ACHN (cell line): Measurements from ENCODE around the gene RHOA.

Experiments used
- DNase-seq: peaks from one replicate; pipeline ENCODE4 v3.0.0-alpha.2; 2015
- in situ Hi-C: cut with HindIII; loops from 2 replicates; pipeline ENCODE4 v1.10.0; 2017; ENCODE audit warnings: low sequenced_read_pairs, low pct_ligation_motif_present, low pct_unique_long_range_greater_than_20kb

The RHOA gene

GRCh38 chr3:49411968-49412631, at the start of gene RHOA, which contains the start of gene TCTA:
RHOA (minus strand) TSS chr3:49411976; CDS start chr3:49375589, 36,387 bp downstream.
TCTA (plus strand) TSS chr3:49412423; CDS start chr3:49412427, 4 bp downstream.
- DNase-seq, result peak; percentile 99
- in situ Hi-C loops, result no loop called here

DNA sequence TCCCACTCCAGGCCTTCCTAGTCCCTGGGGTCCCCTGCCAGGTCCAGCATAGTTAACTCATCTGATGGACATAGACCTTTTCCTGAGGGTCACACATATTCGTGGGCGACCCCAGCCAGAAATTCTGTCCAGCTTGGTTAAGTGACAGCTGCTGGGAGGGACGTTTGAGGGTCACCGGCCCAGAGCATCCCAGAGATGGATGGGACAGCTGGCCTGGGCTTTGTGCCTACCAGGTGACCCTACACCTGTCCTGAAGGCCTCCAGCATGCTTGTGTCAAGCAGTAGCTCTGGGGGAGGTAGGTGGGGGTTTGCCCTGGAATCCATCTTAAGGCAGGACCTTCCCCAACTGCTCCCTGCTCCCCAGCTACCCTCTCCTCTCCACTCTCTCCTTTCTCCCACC, 49.2 kb upstream of the RHOA start:
- no peak for DNase-seq
- in situ Hi-C loops, result no loop called here

DNA sequence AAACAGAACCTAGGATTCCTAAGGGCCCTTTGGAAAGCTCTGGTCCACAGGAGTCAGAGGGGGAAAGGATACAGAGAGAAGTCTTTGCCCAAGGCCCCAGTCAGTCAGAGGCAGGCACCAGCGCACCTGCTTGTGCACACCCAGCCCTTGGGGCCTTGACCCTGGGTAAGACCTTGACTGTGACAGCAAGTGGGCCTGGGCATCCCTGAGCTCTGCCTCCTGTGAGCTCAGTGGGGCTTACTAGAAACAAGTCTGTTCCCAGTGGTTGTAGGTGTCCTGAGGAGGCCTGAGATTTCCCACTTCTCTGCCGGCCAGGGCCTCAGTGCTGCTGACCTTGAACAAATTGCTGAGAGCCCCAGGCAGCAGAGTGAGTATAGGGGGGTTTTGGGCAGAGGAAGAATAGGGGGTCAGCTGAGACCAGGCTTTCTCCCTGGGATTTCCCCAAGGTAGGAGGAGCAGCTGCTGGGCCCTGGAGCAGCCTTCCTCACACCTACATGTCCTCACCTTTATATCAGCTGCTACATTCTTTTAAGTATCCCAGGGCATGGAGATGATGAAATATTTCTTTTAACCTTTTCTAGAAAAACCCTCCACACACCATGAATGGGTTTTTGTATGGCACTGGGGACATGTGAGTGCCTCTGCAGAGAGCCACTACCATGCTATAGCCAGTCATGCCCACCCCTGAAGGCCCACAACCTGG, 48.6 kb upstream of the RHOA start:
- in situ Hi-C loops, result no loop called here
- DNase-seq, result no peak

DNA sequence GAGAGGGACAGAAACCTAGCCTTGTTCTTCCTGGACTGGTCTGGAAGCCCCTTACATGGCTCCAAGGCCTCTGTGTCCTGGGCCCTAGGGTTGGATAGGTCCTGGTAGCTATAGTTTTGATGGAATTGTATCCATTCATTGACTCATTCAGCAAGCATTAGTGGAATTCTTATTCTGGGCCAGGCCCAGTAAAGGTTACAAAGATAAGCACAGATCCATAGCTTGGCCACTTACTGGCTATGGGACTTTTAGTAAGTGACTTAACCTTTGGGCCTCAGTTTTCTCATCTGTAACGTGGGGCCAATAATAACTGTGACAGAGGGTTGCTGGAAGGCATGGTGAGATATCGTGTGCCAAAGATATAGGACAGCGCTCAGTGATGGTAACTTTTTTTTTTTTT, 44.7 kb upstream of the RHOA start:
- DNase-seq, result peak; percentile 39
- in situ Hi-C loops, result no loop called here

GRCh38 chr3:49454898-49455681, 43.3 kb upstream of the RHOA start:
- no peak for DNase-seq
- in situ Hi-C loops, result no loop called here

DNA sequence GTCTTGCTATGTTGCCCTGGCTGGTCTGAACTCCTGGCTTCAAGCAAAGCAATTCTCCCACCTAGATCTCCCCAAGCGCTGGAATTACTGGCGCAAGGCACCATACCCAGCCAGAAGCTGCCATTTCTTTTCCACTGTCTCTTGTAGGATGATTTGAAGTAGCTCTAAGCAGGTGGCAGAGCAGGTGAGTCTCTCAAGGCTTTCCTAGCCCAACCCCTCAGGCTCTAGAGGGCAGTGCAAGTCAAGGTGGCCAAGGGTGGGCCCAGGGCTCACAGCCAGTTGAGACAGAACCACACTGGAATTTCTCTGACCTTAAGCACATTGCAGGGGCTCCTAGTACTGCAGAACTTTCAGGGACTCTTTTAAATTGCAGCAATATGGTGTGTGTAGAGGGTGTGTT, 42.7 kb upstream of the RHOA start:
- peak; percentile 20 for DNase-seq
- in situ Hi-C loops, result no loop called here

DNA sequence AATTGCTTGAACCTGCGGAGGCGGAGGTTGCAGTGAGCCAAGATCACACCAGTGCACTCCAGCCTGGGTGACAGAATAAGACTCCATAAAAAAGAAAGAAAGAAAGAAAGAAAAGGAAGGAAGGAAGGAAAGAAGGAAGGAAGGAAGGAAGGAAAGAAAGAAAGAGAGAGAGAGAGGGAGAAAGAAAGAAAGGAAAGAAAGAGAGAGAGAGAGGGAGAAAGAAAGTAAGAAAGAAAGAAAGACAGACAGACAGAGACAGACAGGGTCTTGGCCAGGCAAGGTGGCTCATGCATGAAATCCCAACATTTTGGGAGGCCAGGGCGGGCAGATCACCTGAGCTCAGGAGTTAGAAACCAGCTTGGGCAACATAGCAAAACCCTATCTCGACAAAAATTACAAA, 41.8 kb upstream of the RHOA start:
- no peak for DNase-seq
- in situ Hi-C loops, result no loop called here

DNA sequence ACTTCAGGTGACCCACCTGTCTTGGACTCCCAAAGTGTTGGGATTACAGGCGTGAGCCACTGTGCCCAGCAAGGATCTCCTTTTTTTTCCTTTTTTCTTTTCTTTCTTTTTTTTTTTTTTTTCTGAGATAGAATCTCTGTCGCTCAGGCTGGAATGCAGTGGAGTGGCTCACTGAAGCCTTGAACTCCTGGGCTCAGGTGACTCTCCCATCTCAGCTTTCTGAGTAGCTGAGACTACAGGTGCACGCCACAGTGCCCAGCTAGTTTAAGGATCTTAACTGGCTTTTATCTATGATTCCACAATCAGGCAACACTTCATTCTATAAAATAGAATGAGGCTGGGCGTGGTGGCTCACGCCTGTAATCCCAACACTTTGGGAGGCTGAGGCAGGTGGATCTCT, 33.6 kb upstream of the RHOA start:
- no peak for DNase-seq
- in situ Hi-C loops, result no loop called here

DNA sequence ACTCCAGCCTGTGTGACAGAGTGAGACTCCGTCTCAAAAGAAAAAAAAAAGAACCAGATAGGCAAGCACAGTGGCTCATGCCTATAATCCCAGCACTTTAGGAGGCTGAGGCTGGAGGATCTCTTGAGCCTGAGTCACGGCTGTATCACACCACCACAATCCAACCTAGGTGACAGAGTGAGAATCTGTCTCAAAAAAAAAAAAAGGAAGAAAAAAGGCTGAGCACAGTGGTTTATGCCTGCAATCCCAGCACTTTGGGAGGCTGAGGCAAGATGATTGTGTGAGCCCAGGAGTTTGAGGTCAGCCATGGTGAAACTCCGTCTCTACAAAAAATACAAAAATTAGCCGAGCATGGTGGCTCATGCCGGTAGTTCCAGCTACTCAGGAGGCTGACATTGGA, 23.0 kb upstream of the RHOA start:
- in situ Hi-C loops, result no loop called here
- no peak for DNase-seq

GRCh38 chr3:49428752-49429080, 16.9 kb upstream of the RHOA start:
- in situ Hi-C loops, result no loop called here

DNA sequence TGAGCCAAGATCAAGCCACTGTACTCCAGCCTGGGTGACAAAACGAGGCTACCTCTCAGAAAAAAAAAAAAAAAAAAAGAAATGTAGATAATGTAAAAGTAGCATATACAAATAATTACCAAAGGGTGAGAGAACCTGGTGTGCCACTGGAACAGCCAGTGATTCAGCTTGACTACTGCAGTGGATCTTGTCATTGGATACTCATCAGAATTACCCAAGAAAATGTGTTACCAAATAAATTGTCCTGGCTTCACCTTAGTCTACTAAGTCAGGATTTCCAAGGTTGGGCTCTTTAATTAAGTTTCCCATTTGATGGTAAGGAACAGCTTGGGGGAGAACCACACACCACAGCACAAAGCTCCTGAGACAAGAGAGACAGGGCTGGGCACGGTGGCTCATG, 15.8 kb upstream of the RHOA start:
- in situ Hi-C loops, result no loop called here
- no peak for DNase-seq

More at GRCh38 chr3:49428752-49429080, 16.9 kb upstream of the RHOA start:
- peak; percentile 70 for DNase-seq

GRCh38 chr3:49424816-49425215, 13.0 kb upstream of the RHOA start:
- in situ Hi-C loops, result no loop called here
- no peak for DNase-seq

DNA sequence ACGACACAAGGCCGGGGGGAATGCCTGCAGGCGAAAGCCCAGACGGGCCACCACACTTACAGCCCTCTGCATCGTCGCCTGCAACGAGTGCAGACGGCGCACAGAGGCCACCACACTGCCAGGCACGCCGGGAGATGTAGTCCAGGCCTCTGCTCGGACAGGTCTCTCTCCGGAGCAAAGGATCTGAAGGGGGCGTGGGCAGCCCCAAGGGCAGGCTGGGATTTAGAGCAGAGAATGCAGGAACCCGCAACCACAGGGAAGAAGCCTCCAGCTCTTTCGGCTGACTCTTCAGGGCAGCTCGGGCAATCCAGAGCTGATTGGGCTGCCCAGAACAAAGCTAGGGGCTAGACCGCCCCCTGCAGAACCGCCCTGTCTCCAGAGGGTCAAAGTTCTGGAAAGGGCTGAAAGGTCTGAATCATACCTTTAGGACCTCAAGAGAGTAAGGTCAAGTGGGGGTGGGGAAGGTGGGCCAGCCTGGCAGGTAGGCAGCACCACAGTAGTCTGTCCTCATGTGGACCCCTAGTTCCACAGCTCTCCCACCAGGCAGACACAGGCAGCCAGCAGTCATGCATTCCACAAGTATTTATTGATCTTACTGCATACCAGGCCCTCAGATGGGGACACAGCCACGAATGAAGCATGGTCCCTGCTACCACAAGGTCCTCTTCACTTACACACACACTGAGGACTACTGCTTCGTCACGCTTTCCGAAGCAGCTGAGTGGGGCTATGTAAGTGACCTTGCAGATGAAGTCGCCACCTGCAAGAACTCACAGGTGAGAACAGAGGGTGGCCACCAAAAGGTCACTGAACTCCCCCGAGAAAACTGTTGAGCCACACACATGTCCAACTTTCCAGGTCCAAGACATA, 10.8 kb upstream of the RHOA start, which contains the start of gene AMT:
AMT (minus strand) TSS at position 95 of the 870 bp plus-strand sequence; CDS start at position 72, 23 bp downstream.
- in situ Hi-C loops, result no loop called here
- no peak for DNase-seq

DNA sequence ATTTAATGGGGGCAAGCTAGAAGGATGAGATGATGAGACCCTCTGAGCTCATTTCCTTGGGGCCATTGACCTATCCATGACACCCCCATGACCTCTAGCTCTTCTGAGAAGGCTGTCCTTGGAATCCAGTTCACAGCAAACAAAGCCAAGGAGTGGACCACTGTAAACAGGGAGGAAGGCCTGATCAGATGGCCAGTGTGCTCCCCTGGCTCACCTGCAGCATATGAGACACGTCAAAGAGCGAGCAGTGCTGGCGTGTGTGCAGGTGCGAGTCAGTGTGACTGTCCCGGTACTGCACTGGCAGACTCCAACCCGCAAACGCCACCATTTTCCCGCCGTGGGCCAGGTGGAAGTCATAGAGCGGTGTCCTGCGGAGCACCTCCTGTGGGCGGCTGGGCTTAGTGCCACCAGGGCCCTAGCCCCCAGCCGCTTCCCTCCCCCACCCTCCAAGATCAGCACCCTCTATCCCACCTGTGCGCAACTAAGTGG, 10.2 kb upstream of the RHOA start:
- DNase-seq, result no peak
- in situ Hi-C loops, result no loop called here

DNA sequence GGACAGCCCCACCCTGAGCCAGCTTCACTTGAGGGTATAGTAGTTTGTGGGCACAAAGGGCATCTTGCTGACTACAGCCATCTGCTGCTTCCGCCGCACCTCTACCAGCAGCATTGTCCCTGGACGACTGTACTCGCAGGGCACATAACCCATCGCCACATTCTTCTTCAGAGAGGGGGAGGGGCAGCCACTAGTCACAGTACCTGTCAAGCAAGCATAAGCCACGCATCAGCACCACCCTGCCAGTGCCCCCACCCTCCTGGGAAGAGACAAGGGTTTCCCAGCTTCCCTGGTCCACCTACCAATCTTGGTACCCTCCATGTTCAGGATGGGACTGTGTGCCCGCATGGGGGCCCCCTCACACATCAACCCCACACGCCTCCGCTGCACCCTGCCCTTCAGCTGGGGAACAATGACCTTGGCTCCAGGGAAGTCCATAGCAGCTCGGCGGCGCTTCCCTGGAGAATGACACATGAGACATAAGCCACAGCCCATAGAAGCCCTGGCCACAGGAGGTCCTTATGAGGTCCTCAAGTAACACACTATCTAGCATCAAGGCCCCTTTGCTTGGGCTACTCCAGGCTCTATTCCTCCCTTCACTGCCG, 5.8 kb upstream of the RHOA start:
- in situ Hi-C loops, result no loop called here

GRCh38 chr3:49416867-49417266, 5.1 kb upstream of the RHOA start:
- DNase-seq, result no peak
- in situ Hi-C loops, result no loop called here

More for the DNA sequence above, 5.8 kb upstream of the RHOA start:
- DNase-seq, result no peak

GRCh38 chr3:49415931-49416601, 4.3 kb upstream of the RHOA start:
- in situ Hi-C loops, result no loop called here
- no peak for DNase-seq

- in situ Hi-C loops, result no loop called here
Measured at GRCh38 chr3:49414753-49415152, 3.0 kb upstream of the RHOA start.

More at GRCh38 chr3:49414753-49415152, 3.0 kb upstream of the RHOA start:
- no peak for DNase-seq
